HG03520 (cell line): ENCODE data around the gene GART.

Experiments
- ATAC-seq: cut with Tn5 transposase; IDR thresholded peaks from one replicate; pipeline ENCODE4 v1.9.1; 2021; ENCODE audit warnings: mild to moderate bottlenecking, moderate library complexity; ENCODE audit not compliant: unreplicated experiment

Gene GART

DNA sequence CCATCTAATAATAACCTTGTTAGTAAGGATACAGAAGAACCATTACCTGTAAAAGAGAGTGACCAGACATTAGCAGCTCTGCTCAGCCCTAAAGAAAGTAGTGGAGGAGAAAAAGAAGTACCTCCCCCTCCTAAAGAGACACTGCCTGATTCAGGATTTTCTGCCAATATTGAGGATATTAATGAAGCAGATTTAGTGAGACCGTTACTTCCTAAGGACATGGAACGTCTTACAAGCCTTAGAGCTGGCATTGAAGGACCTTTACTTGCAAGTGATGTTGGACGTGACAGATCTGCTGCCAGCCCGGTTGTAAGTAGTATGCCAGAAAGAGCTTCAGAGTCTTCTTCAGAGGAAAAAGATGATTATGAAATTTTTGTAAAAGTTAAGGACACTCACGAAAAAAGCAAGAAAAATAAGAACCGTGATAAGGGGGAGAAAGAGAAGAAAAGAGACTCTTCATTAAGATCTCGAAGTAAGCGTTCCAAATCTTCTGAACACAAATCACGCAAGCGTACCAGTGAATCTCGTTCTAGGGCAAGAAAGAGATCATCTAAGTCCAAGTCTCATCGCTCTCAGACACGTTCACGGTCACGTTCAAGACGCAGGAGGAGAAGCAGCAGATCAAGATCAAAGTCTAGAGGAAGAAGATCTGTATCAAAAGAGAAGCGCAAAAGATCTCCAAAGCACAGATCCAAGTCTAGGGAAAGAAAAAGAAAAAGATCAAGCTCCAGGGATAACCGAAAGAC, 12.5 kb upstream of the GART start:
- no peak for ATAC-seq

DNA sequence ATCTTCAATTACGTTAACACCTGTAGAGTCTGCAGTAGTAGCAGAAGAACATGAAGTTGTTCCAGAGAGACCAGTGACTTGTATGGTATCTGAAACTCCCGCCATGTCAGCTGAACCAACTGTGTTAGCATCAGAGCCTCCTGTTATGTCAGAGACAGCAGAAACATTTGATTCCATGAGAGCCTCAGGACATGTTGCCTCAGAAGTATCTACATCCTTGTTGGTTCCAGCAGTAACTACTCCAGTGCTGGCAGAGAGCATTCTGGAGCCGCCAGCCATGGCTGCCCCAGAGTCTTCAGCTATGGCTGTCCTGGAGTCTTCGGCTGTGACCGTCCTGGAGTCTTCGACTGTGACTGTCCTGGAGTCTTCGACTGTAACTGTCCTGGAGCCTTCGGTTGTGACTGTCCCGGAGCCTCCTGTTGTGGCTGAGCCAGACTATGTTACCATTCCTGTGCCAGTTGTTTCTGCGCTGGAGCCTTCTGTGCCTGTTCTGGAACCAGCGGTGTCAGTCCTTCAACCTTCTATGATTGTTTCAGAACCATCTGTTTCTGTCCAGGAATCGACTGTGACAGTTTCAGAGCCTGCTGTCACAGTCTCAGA, 11.2 kb upstream of the GART start:
- ATAC-seq, result no peak

DNA sequence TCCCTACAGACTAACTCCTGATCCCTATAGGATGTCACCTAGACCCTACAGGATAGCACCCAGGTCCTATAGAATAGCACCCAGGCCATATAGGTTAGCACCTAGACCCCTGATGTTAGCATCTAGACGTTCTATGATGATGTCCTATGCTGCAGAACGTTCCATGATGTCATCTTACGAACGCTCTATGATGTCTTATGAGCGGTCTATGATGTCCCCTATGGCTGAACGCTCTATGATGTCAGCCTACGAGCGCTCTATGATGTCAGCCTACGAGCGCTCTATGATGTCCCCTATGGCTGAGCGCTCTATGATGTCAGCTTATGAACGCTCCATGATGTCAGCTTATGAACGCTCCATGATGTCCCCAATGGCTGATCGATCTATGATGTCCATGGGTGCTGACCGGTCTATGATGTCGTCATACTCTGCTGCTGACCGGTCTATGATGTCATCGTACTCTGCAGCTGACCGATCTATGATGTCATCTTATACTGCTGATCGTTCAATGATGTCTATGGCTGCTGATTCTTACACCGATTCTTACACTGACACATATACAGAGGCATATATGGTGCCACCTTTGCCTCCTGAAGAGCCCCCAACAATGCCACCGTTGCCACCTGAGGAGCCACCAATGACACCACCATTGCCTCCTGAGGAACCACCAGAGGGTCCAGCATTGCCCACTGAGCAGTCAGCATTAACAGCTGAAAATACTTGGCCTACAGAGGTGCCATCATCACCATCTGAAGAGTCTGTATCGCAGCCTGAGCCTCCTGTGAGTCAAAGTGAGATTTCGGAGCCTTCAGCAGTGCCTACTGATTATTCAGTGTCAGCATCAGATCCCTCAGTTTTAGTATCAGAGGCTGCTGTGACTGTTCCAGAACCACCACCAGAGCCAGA, 10.4 kb upstream of the GART start:
- ATAC-seq, result no peak

DNA sequence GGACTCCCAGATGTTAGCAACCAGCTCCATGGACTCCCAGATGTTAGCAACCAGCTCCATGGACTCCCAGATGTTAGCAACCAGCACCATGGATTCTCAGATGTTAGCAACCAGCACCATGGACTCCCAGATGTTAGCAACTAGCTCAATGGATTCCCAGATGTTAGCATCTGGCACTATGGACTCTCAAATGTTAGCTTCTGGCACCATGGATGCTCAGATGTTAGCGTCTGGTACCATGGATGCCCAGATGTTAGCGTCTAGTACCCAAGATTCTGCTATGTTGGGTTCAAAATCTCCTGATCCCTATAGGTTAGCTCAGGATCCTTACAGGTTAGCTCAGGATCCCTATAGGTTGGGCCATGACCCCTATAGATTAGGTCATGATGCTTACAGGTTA, 9.7 kb upstream of the GART start:
- ATAC-seq, result no peak

DNA sequence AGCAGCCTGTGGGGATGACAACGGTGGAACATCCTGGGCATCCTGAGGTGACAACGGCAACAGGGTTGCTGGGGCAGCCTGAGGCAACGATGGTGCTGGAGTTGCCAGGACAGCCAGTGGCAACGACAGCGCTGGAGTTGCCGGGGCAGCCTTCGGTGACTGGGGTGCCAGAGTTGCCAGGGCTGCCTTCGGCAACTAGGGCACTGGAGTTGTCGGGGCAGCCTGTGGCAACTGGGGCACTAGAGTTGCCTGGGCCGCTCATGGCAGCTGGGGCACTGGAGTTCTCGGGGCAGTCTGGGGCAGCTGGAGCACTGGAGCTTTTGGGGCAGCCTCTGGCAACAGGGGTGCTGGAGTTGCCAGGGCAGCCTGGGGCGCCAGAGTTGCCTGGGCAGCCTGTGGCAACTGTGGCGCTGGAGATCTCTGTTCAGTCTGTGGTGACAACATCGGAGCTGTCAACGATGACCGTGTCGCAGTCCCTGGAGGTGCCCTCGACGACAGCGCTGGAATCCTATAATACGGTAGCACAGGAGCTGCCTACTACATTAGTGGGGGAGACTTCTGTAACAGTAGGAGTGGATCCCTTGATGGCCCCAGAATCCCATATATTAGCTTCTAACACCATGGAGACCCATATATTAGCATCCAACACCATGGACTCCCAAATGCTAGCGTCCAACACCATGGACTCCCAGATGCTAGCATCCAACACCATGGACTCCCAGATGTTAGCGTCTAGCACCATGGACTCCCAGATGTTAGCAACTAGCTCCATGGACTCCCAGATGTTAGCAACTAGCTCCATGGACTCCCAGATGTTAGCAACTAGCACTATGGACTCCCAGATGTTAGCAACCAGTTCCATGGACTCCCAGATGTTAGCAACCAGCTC, 9.1 kb upstream of the GART start:
- ATAC-seq, result no peak

DNA sequence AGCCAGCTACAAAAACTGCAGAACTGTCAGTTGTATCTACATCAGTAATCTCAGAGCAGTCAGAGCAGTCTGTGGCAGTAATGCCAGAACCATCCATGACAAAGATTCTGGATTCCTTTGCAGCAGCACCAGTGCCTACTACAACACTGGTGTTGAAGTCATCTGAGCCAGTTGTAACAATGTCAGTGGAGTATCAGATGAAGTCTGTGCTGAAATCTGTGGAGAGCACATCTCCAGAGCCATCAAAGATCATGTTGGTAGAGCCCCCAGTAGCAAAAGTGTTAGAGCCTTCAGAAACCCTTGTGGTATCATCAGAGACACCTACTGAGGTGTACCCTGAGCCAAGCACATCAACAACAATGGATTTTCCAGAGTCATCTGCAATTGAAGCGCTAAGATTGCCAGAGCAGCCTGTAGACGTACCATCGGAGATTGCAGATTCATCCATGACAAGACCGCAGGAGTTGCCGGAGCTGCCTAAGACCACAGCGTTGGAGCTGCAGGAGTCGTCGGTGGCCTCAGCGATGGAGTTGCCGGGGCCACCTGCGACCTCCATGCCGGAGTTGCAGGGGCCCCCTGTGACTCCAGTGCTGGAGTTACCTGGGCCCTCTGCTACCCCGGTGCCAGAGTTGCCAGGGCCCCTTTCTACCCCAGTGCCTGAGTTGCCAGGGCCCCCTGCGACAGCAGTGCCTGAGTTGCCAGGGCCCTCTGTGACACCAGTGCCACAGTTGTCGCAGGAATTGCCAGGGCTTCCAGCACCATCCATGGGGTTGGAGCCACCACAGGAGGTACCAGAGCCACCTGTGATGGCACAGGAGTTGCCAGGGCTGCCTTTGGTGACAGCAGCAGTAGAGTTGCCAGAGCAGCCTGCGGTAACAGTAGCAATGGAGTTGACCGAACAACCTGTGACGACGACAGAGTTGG, 8.2 kb upstream of the GART start:
- no peak for ATAC-seq

DNA sequence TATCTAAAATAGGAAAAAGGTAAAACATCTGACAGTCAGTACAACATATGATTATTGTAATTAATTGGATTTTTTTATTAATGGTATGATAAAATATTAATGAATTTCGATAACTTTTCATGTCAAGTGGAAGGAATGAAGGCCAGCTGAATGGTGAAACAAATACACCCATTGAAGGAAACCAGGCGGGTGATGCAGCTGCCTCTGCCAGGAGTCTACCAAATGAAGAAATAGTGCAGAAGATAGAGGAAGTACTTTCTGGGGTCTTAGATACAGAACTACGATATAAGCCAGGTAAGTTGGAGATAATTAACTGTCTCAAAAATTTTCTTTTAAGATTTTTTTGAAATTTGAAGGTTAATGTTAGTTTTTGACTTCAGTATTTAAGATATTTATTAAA, 4.2 kb upstream of the GART start:
- no peak for ATAC-seq

DNA sequence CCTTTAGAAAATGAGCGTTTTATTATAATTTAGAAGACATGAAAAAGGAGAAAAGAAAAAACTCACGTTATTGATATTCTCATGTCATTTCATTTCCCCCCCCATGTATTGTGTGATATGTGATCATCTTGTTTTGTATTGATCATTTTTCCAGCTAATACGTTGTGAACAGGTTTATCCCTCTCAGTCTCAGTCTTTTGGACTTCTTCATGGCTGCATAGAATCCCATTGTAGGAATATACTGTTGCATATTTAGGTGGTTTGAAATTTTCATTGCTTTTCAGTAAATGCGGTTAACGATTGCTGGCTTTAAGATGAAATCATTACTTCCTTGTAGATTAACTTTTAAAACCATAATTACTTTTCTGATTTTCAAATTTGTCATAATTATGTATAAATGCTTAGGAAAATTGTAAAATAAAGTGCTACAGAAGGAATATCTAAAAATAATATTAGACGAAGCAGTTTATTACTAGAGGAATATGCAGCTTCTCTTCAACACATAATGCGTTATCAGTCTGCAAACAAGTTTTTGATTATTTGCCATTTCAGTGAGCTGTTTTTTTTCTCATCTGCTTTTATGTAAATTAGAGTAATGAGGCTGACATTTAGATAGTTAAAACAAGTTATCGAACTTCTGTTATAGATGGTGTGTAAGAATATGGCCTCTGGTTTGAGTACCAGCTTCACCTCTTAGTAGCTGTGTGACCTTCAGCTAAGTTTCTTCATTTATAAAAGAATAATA, 2.7 kb upstream of the GART start:
- no peak for ATAC-seq

DNA sequence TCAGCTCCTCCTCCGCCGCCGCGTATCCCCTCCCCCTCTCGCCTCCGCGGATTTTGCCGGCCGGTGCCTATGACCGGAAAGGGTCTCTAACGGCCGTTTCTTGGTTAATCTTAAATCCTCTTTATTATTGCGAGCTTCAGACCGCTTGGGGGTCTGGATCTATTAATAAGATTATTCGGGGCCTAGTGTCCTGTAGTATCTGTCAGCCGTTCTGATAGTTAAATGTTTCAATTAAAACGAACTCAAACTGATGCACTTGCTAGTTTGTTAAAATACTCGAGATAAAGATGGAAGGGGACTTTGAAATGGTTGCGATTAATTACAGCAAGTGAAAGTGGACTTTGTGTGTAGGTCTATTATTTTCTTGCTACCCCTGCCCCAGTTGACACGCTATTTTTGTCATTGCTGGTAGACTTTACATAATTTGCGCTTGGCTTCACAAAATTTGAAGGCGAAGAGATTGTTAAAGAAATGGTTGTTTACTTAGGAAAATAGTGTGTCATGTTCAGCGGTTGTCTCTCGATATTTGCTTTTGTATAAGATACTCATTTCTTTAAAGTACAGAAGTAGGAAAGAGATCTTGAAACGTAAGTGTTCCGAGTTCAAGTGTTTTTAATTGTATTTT, 1.7 kb upstream of the GART start:
- ATAC-seq, result no peak

DNA sequence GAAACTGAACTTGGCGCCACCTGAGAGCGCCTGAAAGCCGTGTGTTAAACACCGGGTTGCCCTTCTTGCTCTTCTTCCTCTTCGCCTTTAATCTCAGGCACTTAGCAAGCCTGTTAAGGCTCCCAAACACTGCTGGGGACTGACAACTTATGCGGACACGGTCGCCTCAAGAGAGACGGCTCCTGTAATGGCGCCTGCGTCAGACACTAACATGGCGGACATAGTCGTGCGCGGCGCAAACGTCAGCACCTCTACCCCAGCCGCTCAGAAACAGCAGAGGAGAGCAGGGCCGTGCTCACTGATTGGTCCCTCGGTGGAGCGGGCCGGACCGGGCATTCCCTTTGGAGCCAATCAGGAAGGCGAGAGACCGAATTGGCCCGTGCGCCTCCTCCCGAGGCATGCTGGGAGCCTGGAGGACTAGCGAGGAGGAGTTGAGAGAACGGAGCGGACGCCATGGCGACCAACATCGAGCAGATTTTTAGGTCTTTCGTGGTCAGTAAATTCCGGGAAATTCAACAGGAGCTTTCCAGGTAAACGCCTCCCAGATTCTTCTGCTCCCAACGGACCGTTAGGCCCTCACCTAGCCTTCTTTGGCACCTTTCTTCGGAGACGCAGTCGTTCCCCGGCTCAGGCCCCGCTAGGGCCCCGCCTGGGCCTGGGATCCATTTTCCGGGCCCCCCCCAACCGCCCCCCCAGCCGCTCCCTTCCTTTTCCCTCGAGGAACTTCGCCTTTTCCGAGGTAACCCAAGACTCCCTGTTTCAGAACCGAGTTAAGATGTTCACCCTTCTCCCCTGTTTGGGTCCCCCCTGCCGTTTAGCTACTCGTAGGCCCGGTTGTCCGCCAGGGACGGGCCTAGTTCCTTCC, 955 bp upstream of the GART start, which contains the start of gene SON:
Gene SON (plus strand): TSS at position 399 of the 865 bp plus-strand sequence. CDS start 55 bp downstream, at position 454.
- peak; percentile 94 for ATAC-seq

DNA sequence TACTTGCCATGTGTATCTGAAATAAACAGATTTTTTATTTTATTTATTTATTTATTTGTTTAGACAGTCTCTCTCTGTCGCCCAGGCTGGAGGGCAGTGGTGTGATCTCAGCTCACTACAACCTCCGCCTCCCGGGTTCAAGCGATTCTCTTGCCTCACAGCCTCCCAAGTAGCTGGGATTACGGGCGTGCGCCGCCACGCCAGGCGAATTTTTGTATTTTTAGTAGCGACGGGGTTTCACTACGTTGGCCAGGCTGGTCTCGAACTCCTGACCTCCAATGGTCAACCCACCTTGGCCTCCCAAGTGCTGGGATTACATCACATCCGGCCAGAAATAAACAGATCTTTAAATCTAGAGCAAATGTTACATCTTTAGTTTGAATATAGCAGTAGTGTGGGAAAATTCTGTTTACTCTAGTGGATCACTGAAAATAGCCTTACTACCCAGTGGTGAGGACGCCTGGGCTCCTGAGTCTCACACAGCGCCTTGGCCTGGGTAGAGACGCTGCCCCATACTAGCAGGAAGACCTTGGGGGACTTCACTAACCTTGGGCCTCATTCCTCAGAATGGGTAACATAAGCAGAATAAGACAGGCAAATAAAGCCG, 709 bp downstream of the GART start:
- no peak for ATAC-seq

DNA sequence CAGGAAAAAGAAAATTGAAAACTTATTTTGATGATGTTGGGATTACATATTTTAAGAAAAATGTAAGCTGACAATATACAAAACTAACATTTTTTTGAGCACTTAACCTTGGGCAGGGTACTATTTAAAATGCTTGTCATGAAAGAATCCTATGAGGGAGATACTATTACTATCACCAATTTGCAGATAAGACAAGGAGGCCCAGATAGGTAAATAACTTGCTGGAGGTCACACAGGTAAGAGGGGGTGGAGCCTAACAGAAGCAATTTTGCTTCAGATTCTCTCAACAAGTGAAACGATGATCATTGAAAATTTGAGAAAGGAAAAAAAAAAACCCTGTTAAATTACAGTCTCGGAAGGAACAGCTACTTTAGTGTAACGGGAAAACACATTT, 1.2 kb downstream of the GART start:
- no peak for ATAC-seq

DNA sequence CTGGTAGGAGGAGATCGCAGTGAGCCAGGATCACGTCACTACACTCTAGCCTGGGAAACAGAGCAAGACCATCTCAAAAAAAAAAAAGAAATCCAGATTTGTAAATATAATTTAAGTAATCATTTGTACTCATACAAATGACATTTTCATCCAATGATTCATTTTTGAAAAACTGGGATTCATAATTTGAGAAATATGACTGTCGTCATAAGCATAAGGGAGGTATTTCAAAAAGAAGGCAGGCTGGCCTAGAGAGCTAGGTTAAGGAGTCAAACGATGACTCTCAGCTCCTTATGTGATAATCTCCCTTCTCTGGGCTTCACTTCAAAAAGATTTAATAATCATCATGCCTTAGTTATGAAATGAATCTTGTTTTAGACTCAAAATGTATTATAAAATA, 2.3 kb downstream of the GART start:
- ATAC-seq, result no peak

DNA sequence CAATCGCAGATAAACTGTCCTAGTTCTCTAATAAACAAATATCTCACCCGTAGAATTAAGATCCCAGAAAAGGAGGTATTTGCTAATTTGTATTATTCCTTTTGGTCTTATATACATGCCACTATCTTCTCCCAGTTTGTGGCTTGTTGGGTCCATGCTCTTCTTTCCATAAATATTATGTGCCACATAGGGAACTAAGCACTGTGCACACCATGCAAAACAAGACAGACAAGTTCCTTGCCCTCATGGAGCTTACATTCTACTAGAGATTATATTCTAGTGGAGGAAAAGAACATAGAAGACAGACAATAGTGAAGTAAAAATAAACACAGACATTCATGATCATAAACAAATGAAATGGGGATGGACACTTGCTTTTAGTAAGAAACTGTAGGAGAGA, 4.7 kb downstream of the GART start:
- ATAC-seq, result no peak

DNA sequence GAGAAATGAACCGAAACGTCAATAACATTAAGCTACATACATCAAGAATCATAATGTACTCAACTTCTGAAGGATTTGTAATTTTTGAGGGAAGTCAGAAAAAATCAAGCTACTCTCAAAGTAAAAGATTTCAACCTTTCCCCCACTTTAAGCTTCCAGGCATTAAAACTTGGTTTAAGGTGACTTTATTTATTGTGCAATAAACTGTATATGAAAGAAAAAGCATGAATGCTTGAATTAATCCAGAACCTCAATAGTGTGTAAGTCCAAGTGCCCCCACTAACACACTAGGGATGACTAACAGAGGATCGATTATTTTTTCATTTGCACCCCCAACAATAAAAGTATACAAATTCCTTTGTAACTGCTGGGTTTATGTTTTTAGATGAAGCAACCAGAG, 10.9 kb downstream of the GART start:
- no peak for ATAC-seq

DNA sequence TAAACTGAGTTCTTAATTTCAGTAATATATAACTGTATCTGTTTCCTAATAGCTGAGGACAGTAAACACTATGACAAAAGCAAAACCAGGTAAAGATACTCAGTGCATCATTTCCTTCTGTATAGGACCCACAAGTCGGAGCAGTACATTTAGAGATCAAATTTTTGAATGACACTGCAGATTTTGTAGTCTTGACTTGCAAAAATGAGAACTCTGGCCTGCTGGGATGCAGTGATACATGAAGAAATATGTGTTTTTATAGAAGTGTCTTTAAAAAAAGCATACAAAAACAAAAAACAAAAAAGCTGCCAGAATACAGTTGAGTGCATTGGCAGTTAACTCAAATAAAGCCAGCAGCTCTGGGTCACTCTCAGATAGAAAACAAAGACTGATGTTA, 19.0 kb downstream of the GART start:
- ATAC-seq, result no peak

DNA sequence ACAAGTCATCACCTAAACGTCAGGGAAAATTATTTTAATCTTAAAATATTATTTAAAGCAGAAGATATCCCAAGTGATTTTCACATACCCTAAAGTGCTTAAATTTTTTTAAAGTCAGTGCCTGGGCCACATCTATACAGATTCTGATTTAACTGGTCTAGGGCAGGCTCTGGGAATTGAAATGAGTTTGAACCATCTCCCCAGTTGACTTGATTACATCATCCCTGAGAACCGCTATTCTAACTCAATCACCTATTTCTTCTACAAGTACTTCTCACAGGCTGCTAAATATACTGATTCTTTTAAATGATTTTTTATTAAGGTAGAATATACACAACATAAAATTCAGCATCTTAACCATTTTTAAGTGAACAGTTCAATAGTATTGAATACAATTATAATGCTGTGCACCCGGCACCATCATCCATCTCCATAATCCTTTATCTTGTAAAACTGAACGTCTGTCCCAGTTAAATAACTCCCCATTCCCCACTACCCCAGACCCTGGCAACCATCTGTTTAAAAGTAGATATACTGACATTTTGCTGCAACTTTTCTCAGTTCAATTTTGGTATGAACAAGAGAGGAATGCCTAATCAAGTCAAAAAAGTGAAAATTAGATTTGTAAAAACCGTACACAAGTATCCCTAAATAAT, 19.5 kb downstream of the GART start:
- no peak for ATAC-seq
